Thoracic aorta (tissue), 2 donors: ENCODE measurements around the gene MALRD1. TPM values are rescaled to one million over a fixed set of nuclear protein-coding genes. Genes with fewer than 3 reads are reported as not detected.
A peak's percentile ranks its signal among the peaks of the same experiment; 100 is the strongest.

Experiments
- ATAC-seq: fragments of 150-250 bp; one replicate; pipeline ENCODE4 v1.8.0; 2017; ENCODE audit warnings: low read depth; ENCODE audit not compliant: insufficient number of reproducible peaks, low FRiP score
- DNase-seq: peaks from one replicate; pipeline ENCODE4 v3.0.0-alpha.2; 2020; ENCODE audit warnings: low spot score
- H3K27ac ChIP-seq, 2 donors: fragments of 200-600 bp; sonication (generic); 1 replicate in 1 of 2; 2 replicates in 1 of 2; pipeline ENCODE4 v1.5.1; 2016; ENCODE audit warnings: mild to moderate bottlenecking in 2 of 2, moderate library complexity in 2 of 2
- H3K27me3 ChIP-seq: fragments of 200-600 bp; sonication (generic); replicated peaks from 2 replicates; pipeline ENCODE4 v1.6.0; 2016; ENCODE audit warnings: mild to moderate bottlenecking; ENCODE audit not compliant: insufficient read depth
- H3K36me3 ChIP-seq: fragments of 200-600 bp; sonication (generic); one replicate; pipeline ENCODE4 v1.5.1; 2016
- H3K4me1 ChIP-seq, 2 donors: fragments of 200-600 bp; sonication (generic); 1 replicate in 1 of 2; 2 replicates in 1 of 2; pipeline versions ENCODE4 v1.5.1 to v1.6.0; 2016; ENCODE audit warnings: low read depth in 2 of 2, mild to moderate bottlenecking in 1 of 2; ENCODE audit not compliant: control insufficient read depth in 1 of 2
- H3K4me3 ChIP-seq: fragments of 200-600 bp; sonication (generic); 2 replicates; pipeline ENCODE4 v1.5.1; 2016; ENCODE audit warnings: mild to moderate bottlenecking
- H3K9me3 ChIP-seq: fragments of 200-600 bp; sonication (generic); 2 replicates; pipeline ENCODE4 v1.5.1; 2016
- CTCF ChIP-seq: fragments of 200-600 bp; sonication (generic); IDR thresholded peaks from one replicate; pipeline ENCODE4 v1.5.1; 2019; ENCODE audit warnings: antibody characterized with exemption
- total RNA-seq, 2 donors: library from RNA; depleted of rRNA; stranded (reverse); fragments of >200 nt; gene quantifications; one replicate each; pipeline versions ENCODE4 v1.1.0 to v1.2.3, GENCODE V29; 2016

MALRD1 gene
- total RNA-seq, 2 donors from 2014 or later = 0.92 to 5.3 TPM

- H3K9me3 ChIP-seq = no peaks in the 10 kb centered on the region
- DNase-seq = no peak
- H3K4me3 ChIP-seq = peak overlapping the region; percentile 64
These were observed 665.4 kb downstream of the MALRD1 start for GRCh38 chr10:19713800-19714525.

GRCh38 chr10:19719284-19719683, 670.7 kb downstream of the MALRD1 start:
- Histone ChIP-seq H3K27ac (no peak overlapping the region), H3K27me3 (no peaks in the 10 kb centered on the region), H3K4me1 (peaks cover 0 to 5% of the 10 kb centered on the region in 2 donors), H3K9me3 (no peaks in the 10 kb centered on the region), H3K4me3 (peak overlapping the region; percentile 39), H3K36me3 (no peaks in the 10 kb centered on the region)
- no peak for TF ChIP-seq CTCF
- DNase-seq = no peak
- ATAC-seq = no peak

More at GRCh38 chr10:19713800-19714525, 665.4 kb downstream of the MALRD1 start:
- Histone ChIP-seq H3K27me3 (no peaks in the 10 kb centered on the region), H3K4me1 (peaks cover 0 to 4% of the 10 kb centered on the region in 2 donors), H3K36me3 (no peaks in the 10 kb centered on the region), H3K27ac (no peak overlapping the region)
- no peak for ATAC-seq
- TF ChIP-seq CTCF = no peak

- Histone ChIP-seq H3K4me3 (no peak overlapping the region), H3K9me3 (no peaks in the 10 kb centered on the region), H3K27me3 (no peaks in the 10 kb centered on the region), H3K36me3 (no peaks in the 10 kb centered on the region), H3K4me1 (peaks cover 0 to 5% of the 10 kb centered on the region in 2 donors), H3K27ac (no peak overlapping the region)
- TF ChIP-seq CTCF = no peak
- no peak for DNase-seq
- ATAC-seq = no peak
These were observed 675.7 kb downstream of the MALRD1 start for GRCh38 chr10:19724287-19724686.

- Histone ChIP-seq H3K4me3 (no peak overlapping the region), H3K9me3 (no peaks in the 10 kb centered on the region), H3K27me3 (no peaks in the 10 kb centered on the region), H3K27ac (no peak overlapping the region), H3K4me1 (no peaks in the 10 kb centered on the region), H3K36me3 (no peaks in the 10 kb centered on the region)
- no peak for TF ChIP-seq CTCF
- no peak for ATAC-seq
- no peak for DNase-seq
These were observed 679.8 kb downstream of the MALRD1 start for GRCh38 chr10:19728376-19728775.

- no peak overlapping the region for H3K4me3 ChIP-seq
- DNase-seq (no peak), ATAC-seq (no peak)
- no peaks in the 10 kb centered on the region for H3K9me3 ChIP-seq
- H3K36me3 ChIP-seq = no peaks in the 10 kb centered on the region
- H3K4me1 ChIP-seq = no peaks in the 10 kb centered on the region
- H3K27ac ChIP-seq = no peak overlapping the region
- no peaks in the 10 kb centered on the region for H3K27me3 ChIP-seq
- TF ChIP-seq CTCF = no peak
These were observed 680.4 kb downstream of the MALRD1 start for GRCh38 chr10:19728964-19729363.
